Liver (tissue), 3 donors: ENCODE data around the gene HIPK2.

Experiments used
- EGR1 ChIP-seq, 2 donors: IDR thresholded peaks; 2 replicates each; pipeline ENCODE4 v1.6.1; 2016 to 2018; ENCODE audit warnings: antibody characterized with exemption in 2 of 2, low read depth in 2 of 2
- HNF4A ChIP-seq, 2 donors: conservative IDR thresholded peaks; 2 replicates each; pipeline ENCODE4 v1.6.1; 2016; ENCODE audit warnings: antibody characterized with exemption in 2 of 2, mild to moderate bottlenecking in 2 of 2
- JUND ChIP-seq, 2 donors: IDR thresholded peaks; 2 replicates each; pipeline ENCODE4 v1.6.1; 2016; ENCODE audit warnings: antibody characterized with exemption in 2 of 2
- SP1 ChIP-seq: IDR thresholded peaks from 2 replicates; pipeline ENCODE4 v1.6.1; 2018; ENCODE audit warnings: antibody characterized with exemption, mild to moderate bottlenecking
- TAF1 ChIP-seq: conservative IDR thresholded peaks from 2 replicates; pipeline ENCODE4 v1.6.1; 2016; ENCODE audit warnings: antibody characterized with exemption, mild to moderate bottlenecking
- YY1 ChIP-seq: IDR thresholded peaks from 2 replicates; pipeline ENCODE4 v1.6.1; 2016; ENCODE audit warnings: antibody characterized with exemption, mild to moderate bottlenecking
- TF ChIP-seq, protein P1 (sequence below): fragments of 150-350 bp; IDR thresholded peaks from 2 replicates; pipeline ENCODE4 v1.5.1; 2017; ENCODE audit warnings: improper control_type of control experiment, low read depth, low read length; ENCODE audit not compliant: missing input control
- donor health status: healthy.
- donor health status: healthy.

- TF ChIP-seq, protein P1, sequence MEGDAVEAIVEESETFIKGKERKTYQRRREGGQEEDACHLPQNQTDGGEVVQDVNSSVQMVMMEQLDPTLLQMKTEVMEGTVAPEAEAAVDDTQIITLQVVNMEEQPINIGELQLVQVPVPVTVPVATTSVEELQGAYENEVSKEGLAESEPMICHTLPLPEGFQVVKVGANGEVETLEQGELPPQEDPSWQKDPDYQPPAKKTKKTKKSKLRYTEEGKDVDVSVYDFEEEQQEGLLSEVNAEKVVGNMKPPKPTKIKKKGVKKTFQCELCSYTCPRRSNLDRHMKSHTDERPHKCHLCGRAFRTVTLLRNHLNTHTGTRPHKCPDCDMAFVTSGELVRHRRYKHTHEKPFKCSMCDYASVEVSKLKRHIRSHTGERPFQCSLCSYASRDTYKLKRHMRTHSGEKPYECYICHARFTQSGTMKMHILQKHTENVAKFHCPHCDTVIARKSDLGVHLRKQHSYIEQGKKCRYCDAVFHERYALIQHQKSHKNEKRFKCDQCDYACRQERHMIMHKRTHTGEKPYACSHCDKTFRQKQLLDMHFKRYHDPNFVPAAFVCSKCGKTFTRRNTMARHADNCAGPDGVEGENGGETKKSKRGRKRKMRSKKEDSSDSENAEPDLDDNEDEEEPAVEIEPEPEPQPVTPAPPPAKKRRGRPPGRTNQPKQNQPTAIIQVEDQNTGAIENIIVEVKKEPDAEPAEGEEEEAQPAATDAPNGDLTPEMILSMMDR: no peak
- TF ChIP-seq TAF1 (no peak), EGR1 (IDR thresholded peaks at IDR 0.05; ENCODE audit: low read depth in 2 of 2) (no peak), SP1 (no peak), HNF4A (conservative IDR thresholded peaks at IDR 0.05) (no peak), JUND (IDR thresholded peaks at IDR 0.05) (no peak), YY1 (no peak)
Observed at GRCh38 chr7:139748373-139748765, 29.4 kb downstream of the HIPK2 start.
